ENCODE data around the gene RAI1. TPM values are rescaled to one million over a fixed set of nuclear protein-coding genes. Genes with fewer than 3 reads are reported as not detected.

Gene RAI1
- total and polyA plus RNA-seq, 2 of the 13 experiments (the other 11 are each of a cell fraction or from before 2014, with no cell fraction given) = 3.4 to 5.2 TPM

DNA sequence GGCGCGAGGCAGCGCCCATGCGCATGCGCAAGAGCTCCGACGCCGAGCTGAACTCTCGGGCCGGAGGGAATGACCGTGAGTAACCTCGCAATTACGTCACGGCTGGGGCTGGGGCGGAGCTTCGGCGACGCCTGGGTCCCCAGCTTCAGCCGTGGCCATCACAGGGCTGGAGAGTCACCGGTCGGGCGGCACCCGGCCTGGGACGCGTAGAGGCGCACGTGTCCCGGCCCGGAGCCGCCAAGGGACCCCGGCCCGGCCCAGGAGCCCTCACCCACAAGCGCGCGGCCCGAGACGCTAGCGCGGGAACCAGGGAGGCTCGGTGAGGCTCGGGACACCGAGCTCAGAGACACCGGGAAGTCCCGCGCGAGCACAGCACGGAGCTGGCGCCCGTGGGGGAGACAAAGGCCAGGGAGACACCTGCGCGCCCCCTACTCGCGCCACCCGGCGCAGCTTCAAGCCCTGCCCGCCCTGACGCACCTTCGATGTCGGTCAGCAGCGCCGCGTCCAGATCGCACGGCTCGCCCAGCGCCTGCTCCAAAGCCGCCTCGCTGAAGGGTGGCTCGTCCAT is 155.1 kb downstream of the RAI1 start (continued):
- TF ChIP-seq ZNF569 (CRISPR knock-in tag; IDR thresholded peaks at IDR 0.05; ENCODE audit: borderline replicate concordance) = peak; percentile 78; the same call in 1 of the 2 replicates
- no peak; the same call in 1 of the 2 replicates for TF ChIP-seq ZNF121 (CRISPR knock-in tag; IDR thresholded peaks at IDR 0.05)
- TF ChIP-seq CHD2 (IDR thresholded peaks at IDR 0.05; ENCODE audit: low read depth, low read length) = peak; percentile 70; the same call in 1 of the 2 replicates
- no peak for TF ChIP-seq ZNF260 (CRISPR knock-in tag; IDR thresholded peaks at IDR 0.05; ENCODE audit: borderline replicate concordance, low read depth)
- TF ChIP-seq, protein P1, sequence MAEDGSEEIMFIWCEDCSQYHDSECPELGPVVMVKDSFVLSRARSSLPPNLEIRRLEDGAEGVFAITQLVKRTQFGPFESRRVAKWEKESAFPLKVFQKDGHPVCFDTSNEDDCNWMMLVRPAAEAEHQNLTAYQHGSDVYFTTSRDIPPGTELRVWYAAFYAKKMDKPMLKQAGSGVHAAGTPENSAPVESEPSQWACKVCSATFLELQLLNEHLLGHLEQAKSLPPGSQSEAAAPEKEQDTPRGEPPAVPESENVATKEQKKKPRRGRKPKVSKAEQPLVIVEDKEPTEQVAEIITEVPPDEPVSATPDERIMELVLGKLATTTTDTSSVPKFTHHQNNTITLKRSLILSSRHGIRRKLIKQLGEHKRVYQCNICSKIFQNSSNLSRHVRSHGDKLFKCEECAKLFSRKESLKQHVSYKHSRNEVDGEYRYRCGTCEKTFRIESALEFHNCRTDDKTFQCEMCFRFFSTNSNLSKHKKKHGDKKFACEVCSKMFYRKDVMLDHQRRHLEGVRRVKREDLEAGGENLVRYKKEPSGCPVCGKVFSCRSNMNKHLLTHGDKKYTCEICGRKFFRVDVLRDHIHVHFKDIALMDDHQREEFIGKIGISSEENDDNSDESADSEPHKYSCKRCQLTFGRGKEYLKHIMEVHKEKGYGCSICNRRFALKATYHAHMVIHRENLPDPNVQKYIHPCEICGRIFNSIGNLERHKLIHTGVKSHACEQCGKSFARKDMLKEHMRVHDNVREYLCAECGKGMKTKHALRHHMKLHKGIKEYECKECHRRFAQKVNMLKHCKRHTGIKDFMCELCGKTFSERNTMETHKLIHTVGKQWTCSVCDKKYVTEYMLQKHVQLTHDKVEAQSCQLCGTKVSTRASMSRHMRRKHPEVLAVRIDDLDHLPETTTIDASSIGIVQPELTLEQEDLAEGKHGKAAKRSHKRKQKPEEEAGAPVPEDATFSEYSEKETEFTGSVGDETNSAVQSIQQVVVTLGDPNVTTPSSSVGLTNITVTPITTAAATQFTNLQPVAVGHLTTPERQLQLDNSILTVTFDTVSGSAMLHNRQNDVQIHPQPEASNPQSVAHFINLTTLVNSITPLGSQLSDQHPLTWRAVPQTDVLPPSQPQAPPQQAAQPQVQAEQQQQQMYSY (CRISPR knock-in tag; IDR thresholded peaks at IDR 0.05) = no peak; the same call in 1 of the 2 replicates
- TF ChIP-seq ZBTB40 (IDR thresholded peaks at IDR 0.05) = no peak
- TF ChIP-seq ZBTB40 (CRISPR knock-in tag; IDR thresholded peaks at IDR 0.05) = peak; percentile 68; the same call in 1 of the 2 replicates
- no peak for TF ChIP-seq ZNF773 (CRISPR knock-in tag; IDR thresholded peaks at IDR 0.05; ENCODE audit: borderline replicate concordance)
- no peak for TF ChIP-seq SRSF9 (IDR thresholded peaks at IDR 0.05; ENCODE audit: borderline replicate concordance, insufficient read depth, low read depth, low read length, poor library complexity, severe bottlenecking)
- peak; percentile 59; the same call in 1 of the 2 replicates for TF ChIP-seq AKAP8 (CRISPR knock-in tag; IDR thresholded peaks at IDR 0.05)
- peak; percentile 81 for TF ChIP-seq ZFP36 (IDR thresholded peaks at IDR 0.05; ENCODE audit: borderline replicate concordance, low read depth, low read length, partially characterized antibody)
- TF ChIP-seq ATM (IDR thresholded peaks at IDR 0.05; ENCODE audit: borderline replicate concordance) = no peak
- TF ChIP-seq ZNF576 (CRISPR knock-in tag; IDR thresholded peaks at IDR 0.05) = no peak; the same call in 1 of the 2 replicates
- TF ChIP-seq ZNF780A (CRISPR knock-in tag; IDR thresholded peaks at IDR 0.05) = no peak
- TF ChIP-seq MYNN (CRISPR knock-in tag; IDR thresholded peaks at IDR 0.05; ENCODE audit: low read depth) = no peak; the same call in 1 of the 2 replicates
- no peak for TF ChIP-seq ZFAT (CRISPR knock-in tag; conservative IDR thresholded peaks at IDR 0.05)

Measured in HepG2 (cell line).